Measurements from ENCODE around the gene WFDC8. TPM values are rescaled to one million over a fixed set of nuclear protein-coding genes. Genes with fewer than 3 reads are reported as not detected.

The WFDC8 gene
- total and polyA plus RNA-seq, 2 of the 13 experiments (the other 11 are each of a cell fraction or from before 2014, with no cell fraction given): not detected

DNA sequence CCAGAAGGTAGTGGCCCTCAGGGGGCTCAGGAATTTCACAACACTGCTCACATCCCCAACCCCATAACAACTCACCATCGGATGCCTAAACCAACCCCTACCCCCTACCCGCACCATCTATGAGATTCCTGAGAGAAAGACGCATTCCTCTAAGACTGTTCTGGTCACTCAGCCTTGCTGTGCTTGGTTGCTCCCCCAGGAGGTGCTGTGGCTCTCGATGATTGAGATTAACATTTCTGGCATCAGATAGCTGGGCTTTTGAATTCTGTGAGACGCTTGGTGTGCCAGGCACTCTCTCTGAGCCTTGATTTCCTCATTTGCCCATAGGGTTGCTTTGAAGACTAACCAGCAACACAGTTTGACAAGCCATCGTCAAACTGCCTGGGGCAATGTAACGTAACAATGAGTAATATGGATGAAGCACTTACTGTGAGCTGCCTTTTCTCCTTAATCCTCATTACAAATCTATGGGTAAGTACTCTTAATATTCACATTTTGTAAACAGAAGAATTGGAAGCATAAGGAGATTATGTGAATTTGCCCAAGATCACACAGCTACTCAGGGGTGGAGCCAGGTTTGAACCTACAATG lies 40.8 kb downstream of the WFDC8 start:
- Histone ChIP-seq H3K27me3 (ENCODE audit: control insufficient read depth in 1 of 2, insufficient read depth in 2 of 2, low read length in 2 of 2) (peaks cover 0 to 13% of the 10 kb centered on the region in 2 experiments; a peak in 4 of 5 replicates), H3K79me2 (ENCODE audit: insufficient read depth, low read length) (no peaks in the 10 kb centered on the region), H2AFZ (ENCODE audit: low read length) (no peak overlapping the region), H3K9ac (ENCODE audit: insufficient read depth, low read depth, low read length) (no peak overlapping the region), H3K36me3 (replicated peaks in 1 of 2; ENCODE audit: control insufficient read depth in 1 of 2, insufficient read depth in 2 of 2, low read length in 2 of 2) (no peaks in the 10 kb centered on the region), H3K4me3 (replicated peaks in 1 of 3; ENCODE audit: insufficient read depth in 1 of 3, low read depth in 2 of 3, low read length in 3 of 3) (no peak overlapping the region), H4K20me1 (ENCODE audit: insufficient read depth, low read length) (no peaks in the 10 kb centered on the region), H3K4me1 (ENCODE audit: insufficient read depth, low read length) (no peaks in the 10 kb centered on the region), H3K9me3 (ENCODE audit: low read length) (no peaks in the 10 kb centered on the region), H3K27ac (ENCODE audit: extremely low read length, insufficient read depth, low read length) (no peak overlapping the region), H3K4me2 (ENCODE audit: low read depth, low read length) (no peak overlapping the region)
- no TSS peak for BruUV-seq (replicated peaks)
- TF ChIP-seq AGO2 (optimal IDR thresholded peaks at IDR 0.05; ENCODE audit: low read depth, low read length) (no peak), TMF1 (CRISPR knock-in tag; IDR thresholded peaks at IDR 0.05; ENCODE audit: low read depth) (no peak), ZFP82 (CRISPR knock-in tag; IDR thresholded peaks at IDR 0.05; ENCODE audit: borderline replicate concordance) (no peak)
- TF ChIP-seq, protein P1, sequence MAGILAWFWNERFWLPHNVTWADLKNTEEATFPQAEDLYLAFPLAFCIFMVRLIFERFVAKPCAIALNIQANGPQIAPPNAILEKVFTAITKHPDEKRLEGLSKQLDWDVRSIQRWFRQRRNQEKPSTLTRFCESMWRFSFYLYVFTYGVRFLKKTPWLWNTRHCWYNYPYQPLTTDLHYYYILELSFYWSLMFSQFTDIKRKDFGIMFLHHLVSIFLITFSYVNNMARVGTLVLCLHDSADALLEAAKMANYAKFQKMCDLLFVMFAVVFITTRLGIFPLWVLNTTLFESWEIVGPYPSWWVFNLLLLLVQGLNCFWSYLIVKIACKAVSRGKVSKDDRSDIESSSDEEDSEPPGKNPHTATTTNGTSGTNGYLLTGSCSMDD (CRISPR knock-in tag; IDR thresholded peaks at IDR 0.05): no peak
- in situ Hi-C loops (cut with HindIII; ENCODE audit: extremely low pct_ligation_motif_present, low pct_unique_long_range_greater_than_20kb): no loop called here
- no peak for FAIRE-seq
- 12% methylated on average over 7 of the region's 7 CpGs for WGBS (ENCODE audit: low lambda C conversion rate)
- DNase-seq (ENCODE audit: low spot score): no peak
- ChIA-PET CTCF (ENCODE audit: low intra/inter-chr PET ratio, low total read pairs) (no interaction called here), POLR2A (no interaction called here)
- intact Hi-C loops (cut with micrococcal nuclease; ENCODE audit: unreplicated experiment): no loop called here
- ATAC-seq: no peak

DNA sequence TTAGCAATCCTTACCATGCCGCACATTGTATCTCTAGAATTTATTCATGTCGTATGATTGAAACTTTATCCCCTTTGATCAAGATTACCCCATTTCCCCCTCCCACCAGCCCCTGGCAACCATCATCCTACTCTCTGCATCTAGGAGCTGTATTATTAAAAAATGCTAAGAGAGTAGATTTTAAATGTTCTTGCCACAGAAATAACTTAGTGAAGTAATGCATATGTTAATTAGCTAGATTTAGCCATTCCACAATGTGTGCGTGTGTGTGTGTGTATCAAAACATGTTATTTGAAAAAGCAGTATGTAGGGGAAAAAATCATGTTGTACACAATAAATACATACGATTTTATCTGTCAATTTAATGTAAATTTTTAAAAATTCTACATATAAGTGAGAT lies 51.8 kb downstream of the WFDC8 start:
- Histone ChIP-seq H3K9me3 (ENCODE audit: low read length) (no peaks in the 10 kb centered on the region), H3K27ac (ENCODE audit: extremely low read length, insufficient read depth, low read length) (no peak overlapping the region), H3K4me1 (ENCODE audit: insufficient read depth, low read length) (no peaks in the 10 kb centered on the region), H3K79me2 (ENCODE audit: insufficient read depth, low read length) (no peaks in the 10 kb centered on the region), H4K20me1 (ENCODE audit: insufficient read depth, low read length) (no peaks in the 10 kb centered on the region), H3K9ac (ENCODE audit: insufficient read depth, low read depth, low read length) (no peak overlapping the region), H3K27me3 (ENCODE audit: control insufficient read depth in 1 of 2, insufficient read depth in 2 of 2, low read length in 2 of 2) (peaks cover 0 to 6% of the 10 kb centered on the region in 2 experiments; a peak in 1 of 5 replicates), H3K36me3 (replicated peaks in 1 of 2; ENCODE audit: control insufficient read depth in 1 of 2, insufficient read depth in 2 of 2, low read length in 2 of 2) (no peaks in the 10 kb centered on the region), H3K4me2 (ENCODE audit: low read depth, low read length) (no peak overlapping the region), H2AFZ (ENCODE audit: low read length) (no peak overlapping the region), H3K4me3 (replicated peaks in 1 of 3; ENCODE audit: insufficient read depth in 1 of 3, low read depth in 2 of 3, low read length in 3 of 3) (no peak overlapping the region)
- FAIRE-seq: no peak
- ATAC-seq: no peak
- CTCF ChIA-PET (ENCODE audit: low intra/inter-chr PET ratio, low total read pairs): no interaction called here
- WGBS (ENCODE audit: low lambda C conversion rate): 66% methylated on average over 4 of the region's 4 CpGs
- POLR2A ChIA-PET: interaction anchor here (0.7 kb wide), 1 partner anchor 215 kb away, joined by 3 read pairs; no protein-coding TSS in a partner anchor
- intact Hi-C loops (cut with micrococcal nuclease; ENCODE audit: unreplicated experiment): no loop called here
- DNase-seq (ENCODE audit: low spot score): no peak
- in situ Hi-C loops (cut with HindIII; ENCODE audit: extremely low pct_ligation_motif_present, low pct_unique_long_range_greater_than_20kb): no loop called here
- BruUV-seq (replicated peaks): no TSS peak
- TF ChIP-seq PITX1 (CRISPR knock-in tag; IDR thresholded peaks at IDR 0.05) (no peak), NFKB2 (CRISPR knock-in tag; IDR thresholded peaks at IDR 0.05; ENCODE audit: borderline replicate concordance) (no peak), ZFP90 (CRISPR knock-in tag; IDR thresholded peaks at IDR 0.05; ENCODE audit: borderline replicate concordance) (no peak), KDM4B (CRISPR knock-in tag; IDR thresholded peaks at IDR 0.05) (no peak), EED (CRISPR knock-in tag; IDR thresholded peaks at IDR 0.05) (no peak), SP2 (CRISPR knock-in tag; IDR thresholded peaks at IDR 0.05) (no peak)
- TF ChIP-seq, protein P2, sequence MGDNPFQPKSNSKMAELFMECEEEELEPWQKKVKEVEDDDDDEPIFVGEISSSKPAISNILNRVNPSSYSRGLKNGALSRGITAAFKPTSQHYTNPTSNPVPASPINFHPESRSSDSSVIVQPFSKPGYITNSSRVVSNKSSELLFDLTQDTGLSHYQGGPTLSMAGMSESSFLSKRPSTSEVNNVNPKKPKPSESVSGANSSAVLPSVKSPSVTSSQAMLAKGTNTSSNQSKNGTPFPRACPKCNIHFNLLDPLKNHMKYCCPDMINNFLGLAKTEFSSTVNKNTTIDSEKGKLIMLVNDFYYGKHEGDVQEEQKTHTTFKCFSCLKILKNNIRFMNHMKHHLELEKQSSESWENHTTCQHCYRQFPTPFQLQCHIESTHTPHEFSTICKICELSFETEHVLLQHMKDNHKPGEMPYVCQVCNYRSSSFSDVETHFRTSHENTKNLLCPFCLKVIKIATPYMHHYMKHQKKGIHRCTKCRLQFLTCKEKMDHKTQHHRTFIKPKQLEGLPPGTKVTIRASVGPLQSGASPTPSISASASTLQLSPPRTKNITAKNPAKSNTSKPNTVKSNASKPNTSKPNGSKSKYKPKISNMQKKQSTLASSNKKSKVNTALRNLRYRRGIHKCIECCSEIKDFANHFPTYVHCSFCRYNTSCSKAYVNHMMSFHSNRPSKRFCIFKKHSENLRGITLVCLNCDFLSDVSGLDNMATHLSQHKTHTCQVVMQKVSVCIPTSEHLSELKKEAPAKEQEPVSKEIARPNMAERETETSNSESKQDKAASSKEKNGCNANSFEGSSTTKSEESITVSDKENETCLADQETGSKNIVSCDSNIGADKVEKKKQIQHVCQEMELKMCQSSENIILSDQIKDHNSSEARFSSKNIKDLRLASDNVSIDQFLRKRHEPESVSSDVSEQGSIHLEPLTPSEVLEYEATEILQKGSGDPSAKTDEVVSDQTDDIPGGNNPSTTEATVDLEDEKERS (CRISPR knock-in tag; IDR thresholded peaks at IDR 0.05): no peak
- TF ChIP-seq, protein P3, sequence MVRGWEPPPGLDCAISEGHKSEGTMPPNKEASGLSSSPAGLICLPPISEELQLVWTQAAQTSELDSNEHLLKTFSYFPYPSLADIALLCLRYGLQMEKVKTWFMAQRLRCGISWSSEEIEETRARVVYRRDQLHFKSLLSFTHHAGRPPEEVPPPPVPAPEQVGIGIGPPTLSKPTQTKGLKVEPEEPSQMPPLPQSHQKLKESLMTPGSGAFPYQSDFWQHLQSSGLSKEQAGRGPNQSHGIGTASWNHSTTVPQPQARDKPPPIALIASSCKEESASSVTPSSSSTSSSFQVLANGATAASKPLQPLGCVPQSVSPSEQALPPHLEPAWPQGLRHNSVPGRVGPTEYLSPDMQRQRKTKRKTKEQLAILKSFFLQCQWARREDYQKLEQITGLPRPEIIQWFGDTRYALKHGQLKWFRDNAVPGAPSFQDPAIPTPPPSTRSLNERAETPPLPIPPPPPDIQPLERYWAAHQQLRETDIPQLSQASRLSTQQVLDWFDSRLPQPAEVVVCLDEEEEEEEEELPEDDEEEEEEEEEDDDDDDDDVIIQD (CRISPR knock-in tag; IDR thresholded peaks at IDR 0.05; ENCODE audit: low read depth): no peak
- TF ChIP-seq, protein P4, sequence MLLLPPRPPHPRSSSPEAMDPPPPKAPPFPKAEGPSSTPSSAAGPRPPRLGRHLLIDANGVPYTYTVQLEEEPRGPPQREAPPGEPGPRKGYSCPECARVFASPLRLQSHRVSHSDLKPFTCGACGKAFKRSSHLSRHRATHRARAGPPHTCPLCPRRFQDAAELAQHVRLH (CRISPR knock-in tag; IDR thresholded peaks at IDR 0.05; ENCODE audit: borderline replicate concordance, low read depth): no peak
